ENCODE data around the gene UNC13B. TPM values are rescaled to one million over a fixed set of nuclear protein-coding genes. Genes with fewer than 3 reads are reported as not detected.

Gene UNC13B
- total RNA-seq, 1 donor from 2014 or later = 31.0 TPM

GRCh38 chr9:35374436-35374835 lies 212.6 kb downstream of the UNC13B start:
- no peak for DNase-seq (ENCODE audit: low spot score in 2 of 2, unreplicated experiment in 2 of 2)
- Mint-ChIP-seq H3K9me3 (no peaks in the 10 kb centered on the region), H3K4me3 (no peak overlapping the region), H3K4me1 (no peaks in the 10 kb centered on the region), H3K27me3 (ENCODE audit: low read depth) (no peaks in the 10 kb centered on the region), H3K27ac (no peak overlapping the region), H3K36me3 (peaks cover 6% of the 10 kb centered on the region)
- no peak for TF ChIP-seq CTCF (IDR thresholded peaks at IDR 0.05; ENCODE audit: unreplicated experiment)

- no peaks in the 10 kb centered on the region for H3K27me3 Mint-ChIP-seq (ENCODE audit: low read depth)
- no peak for TF ChIP-seq CTCF (IDR thresholded peaks at IDR 0.05; ENCODE audit: unreplicated experiment)
- H3K36me3 Mint-ChIP-seq = peaks cover 5% of the 10 kb centered on the region
- H3K9me3 Mint-ChIP-seq = no peaks in the 10 kb centered on the region
- no peak overlapping the region for H3K4me3 Mint-ChIP-seq
- H3K27ac Mint-ChIP-seq = no peak overlapping the region
- no peak for DNase-seq (ENCODE audit: low spot score in 2 of 2, unreplicated experiment in 2 of 2)
- H3K4me1 Mint-ChIP-seq = no peaks in the 10 kb centered on the region
Measured at GRCh38 chr9:35374910-35375309, 213.1 kb downstream of the UNC13B start.

- Mint-ChIP-seq H3K36me3 (peaks cover 3% of the 10 kb centered on the region), H3K4me1 (peaks cover 2% of the 10 kb centered on the region), H3K4me3 (no peak overlapping the region), H3K9me3 (no peaks in the 10 kb centered on the region), H3K27ac (no peak overlapping the region), H3K27me3 (ENCODE audit: low read depth) (no peaks in the 10 kb centered on the region)
- DNase-seq (ENCODE audit: low spot score in 2 of 2, unreplicated experiment in 2 of 2) = no peak
- no peak for TF ChIP-seq CTCF (IDR thresholded peaks at IDR 0.05; ENCODE audit: unreplicated experiment)
Measured at GRCh38 chr9:35380039-35380438, 218.2 kb downstream of the UNC13B start.

DNA sequence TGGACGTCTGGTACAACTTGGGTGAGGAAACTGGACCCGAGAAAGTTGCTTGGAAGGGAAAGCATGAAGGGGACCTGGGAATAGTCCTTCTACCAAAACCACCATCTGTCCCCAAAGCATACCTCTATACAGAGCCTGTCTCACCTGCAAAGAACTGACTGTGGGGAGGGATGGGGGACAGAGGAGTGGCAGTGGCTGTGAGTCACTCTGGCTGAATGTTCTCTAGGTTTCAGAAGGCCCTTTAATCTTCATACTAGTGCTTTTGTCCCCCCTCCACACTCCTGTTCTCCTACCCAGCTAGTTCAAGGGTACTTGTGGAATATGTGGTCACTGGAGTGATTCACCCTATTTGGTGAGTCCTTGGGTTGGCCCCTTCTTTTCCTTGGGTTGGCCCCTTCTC lies 218.8 kb downstream of the UNC13B start:
- TF ChIP-seq CTCF (IDR thresholded peaks at IDR 0.05; ENCODE audit: unreplicated experiment) = no peak
- H3K4me1 Mint-ChIP-seq = peaks cover 2% of the 10 kb centered on the region
- no peak for DNase-seq (ENCODE audit: low spot score in 2 of 2, unreplicated experiment in 2 of 2)
- no peaks in the 10 kb centered on the region for H3K27me3 Mint-ChIP-seq (ENCODE audit: low read depth)
- H3K36me3 Mint-ChIP-seq = peaks cover 6% of the 10 kb centered on the region
- no peak overlapping the region for H3K27ac Mint-ChIP-seq
- H3K9me3 Mint-ChIP-seq = no peaks in the 10 kb centered on the region
- no peak overlapping the region for H3K4me3 Mint-ChIP-seq

GRCh38 chr9:35385042-35385441 lies 223.2 kb downstream of the UNC13B start:
- Mint-ChIP-seq H3K4me3 (no peak overlapping the region), H3K36me3 (peaks cover 15% of the 10 kb centered on the region), H3K4me1 (peaks cover 2% of the 10 kb centered on the region), H3K27ac (no peak overlapping the region), H3K9me3 (no peaks in the 10 kb centered on the region), H3K27me3 (ENCODE audit: low read depth) (no peaks in the 10 kb centered on the region)
- TF ChIP-seq CTCF (IDR thresholded peaks at IDR 0.05; ENCODE audit: unreplicated experiment) = no peak
- DNase-seq (ENCODE audit: low spot score in 2 of 2, unreplicated experiment in 2 of 2) = no peak

DNA sequence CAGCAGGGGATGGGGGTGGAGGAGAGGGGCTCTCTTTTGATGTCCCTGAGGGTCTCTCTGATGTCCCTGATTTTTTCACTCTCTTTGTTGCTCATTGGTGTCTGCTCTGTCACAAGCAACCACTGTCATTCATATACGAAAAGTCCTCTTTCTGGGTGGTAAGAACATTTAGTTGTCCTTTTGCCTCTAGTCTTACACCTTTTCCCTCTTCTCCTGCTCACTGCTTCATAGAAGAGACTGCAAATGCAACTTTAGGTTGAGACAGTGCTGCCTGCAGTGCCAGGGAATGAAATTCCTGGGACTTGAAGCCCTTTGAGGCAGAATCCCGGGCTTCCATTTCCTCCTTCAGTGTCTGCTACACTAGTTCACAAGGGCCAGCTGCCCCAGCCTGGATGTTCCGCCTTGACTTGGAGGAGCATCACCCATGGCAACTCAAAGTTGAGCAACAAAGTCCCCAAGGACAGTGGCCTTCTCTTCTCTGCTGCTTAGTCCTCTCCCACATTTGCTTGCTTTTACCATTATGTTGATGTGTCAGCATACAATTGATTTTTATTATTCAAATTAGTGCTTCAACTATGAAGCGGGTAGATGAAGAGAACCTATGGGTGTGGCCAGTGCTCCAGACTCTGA lies 233.4 kb downstream of the UNC13B start:
- no peaks in the 10 kb centered on the region for H3K9me3 Mint-ChIP-seq

More for the DNA sequence above, 233.4 kb downstream of the UNC13B start:
- H3K27me3 Mint-ChIP-seq (ENCODE audit: low read depth) = no peaks in the 10 kb centered on the region
- TF ChIP-seq CTCF (IDR thresholded peaks at IDR 0.05; ENCODE audit: unreplicated experiment) = no peak
- H3K27ac Mint-ChIP-seq = no peak overlapping the region
- H3K4me3 Mint-ChIP-seq = no peak overlapping the region
- no peaks in the 10 kb centered on the region for H3K4me1 Mint-ChIP-seq
- peaks cover 25% of the 10 kb centered on the region for H3K36me3 Mint-ChIP-seq
- DNase-seq (ENCODE audit: low spot score in 2 of 2, unreplicated experiment in 2 of 2) = no peak

Measured in mesothelial cell of epicardium (in vitro differentiated cells).